ELF-1 (cell line): ENCODE data around the gene ICAM2.
A peak's percentile ranks its signal among the peaks of the same experiment; 100 is the strongest.
"Not testable (repeated sequence)": the region's sequence is repeated elsewhere in the genome, so short reads cannot be mapped to it uniquely, and the experiment has no call there.

Experiments
- DNase-seq: peaks from one replicate; pipeline ENCODE4 v3.0.0-alpha.2; 2016; ENCODE audit warnings: low read depth, low spot score

Gene ICAM2

DNA sequence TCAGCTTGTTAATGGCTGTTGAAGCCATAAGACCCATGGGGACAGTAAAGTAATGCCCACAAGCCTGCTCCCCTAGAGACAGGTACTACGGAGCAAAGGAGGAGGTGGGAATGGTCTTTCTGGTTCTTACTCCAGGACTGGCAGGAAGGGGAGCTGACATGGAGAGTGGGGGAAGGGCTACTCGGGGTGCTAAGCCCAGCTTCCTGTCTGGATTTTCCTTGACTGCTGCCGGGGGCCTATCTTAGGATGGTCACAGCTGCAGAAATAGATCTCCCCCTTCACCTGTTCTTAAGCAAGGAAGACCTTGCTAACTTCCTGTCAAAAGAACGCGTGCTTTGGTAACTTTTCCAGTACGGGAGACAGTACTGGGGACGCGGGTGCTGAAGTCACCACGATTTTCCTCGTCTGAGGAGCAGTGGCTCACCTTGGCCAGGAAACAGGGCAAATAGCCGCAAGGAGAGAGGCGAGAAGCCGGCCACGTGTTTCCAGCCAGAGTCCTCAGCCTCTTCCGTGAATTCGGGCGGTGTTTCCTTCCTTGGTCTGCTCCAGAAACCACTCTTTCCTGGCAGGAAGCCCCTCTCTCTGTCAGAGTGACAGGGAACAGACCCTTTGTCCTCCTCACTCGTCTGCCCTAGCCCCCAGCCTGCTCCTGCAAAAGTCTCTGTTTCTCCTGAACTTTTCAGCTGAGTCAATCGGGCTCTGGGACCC is 22.9 kb downstream of the ICAM2 start:
- peak; percentile 43 for DNase-seq

DNA sequence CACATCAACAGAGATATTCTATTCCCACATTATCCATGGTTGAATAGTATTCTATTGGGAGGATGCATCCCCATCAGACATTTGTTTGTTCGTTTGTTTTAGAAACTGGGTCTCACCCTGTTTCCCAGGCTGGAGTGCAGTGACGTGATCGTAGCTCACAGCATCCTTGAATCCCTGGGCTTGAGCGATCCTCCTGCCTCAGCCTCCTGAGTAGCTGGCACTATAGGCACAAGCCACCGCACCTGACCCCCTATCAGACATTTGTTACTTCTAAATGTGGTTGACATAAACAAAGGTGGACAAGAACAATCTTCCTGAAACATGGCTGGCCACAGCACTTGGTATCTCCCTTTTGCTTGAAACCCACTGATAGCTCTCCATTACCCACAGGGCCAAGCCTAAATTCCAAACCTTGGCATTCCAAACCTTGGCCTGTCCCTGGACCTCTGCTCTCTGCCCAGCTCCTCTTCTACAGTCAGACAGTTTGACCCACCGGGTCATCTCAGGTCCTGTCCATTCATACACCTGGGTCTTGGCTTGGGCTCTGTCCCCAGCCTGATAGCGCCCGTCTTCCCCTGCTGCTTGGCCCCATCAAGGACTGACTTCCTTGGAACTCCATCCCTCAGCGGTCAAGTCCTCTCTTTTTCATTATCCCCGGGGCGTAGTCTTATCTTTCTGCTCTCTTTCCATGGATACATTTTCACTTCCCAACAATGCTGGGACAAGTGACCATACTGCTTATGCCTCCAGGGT is 23.8 kb downstream of the ICAM2 start:
- no peak for DNase-seq

DNA sequence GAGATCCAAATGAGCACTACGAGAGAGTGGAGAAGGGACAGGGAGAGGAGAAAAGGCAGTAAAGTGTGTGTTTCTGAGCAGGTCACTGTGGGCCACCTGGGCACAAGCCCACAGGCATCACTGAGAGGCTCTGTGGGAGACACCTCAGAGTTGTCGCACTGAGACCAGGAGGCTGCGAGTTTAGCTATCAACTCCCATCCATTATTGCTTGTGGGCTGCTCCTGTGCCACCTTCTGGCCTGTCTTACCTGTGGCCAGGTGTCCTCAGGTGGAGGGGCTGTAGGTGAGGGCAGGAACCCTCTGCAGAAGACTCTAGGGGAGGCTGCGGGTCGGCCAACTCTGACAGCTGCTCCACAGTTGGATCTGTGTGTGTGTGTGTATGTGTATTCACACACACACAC is 24.8 kb downstream of the ICAM2 start:
- DNase-seq, result no peak

DNA sequence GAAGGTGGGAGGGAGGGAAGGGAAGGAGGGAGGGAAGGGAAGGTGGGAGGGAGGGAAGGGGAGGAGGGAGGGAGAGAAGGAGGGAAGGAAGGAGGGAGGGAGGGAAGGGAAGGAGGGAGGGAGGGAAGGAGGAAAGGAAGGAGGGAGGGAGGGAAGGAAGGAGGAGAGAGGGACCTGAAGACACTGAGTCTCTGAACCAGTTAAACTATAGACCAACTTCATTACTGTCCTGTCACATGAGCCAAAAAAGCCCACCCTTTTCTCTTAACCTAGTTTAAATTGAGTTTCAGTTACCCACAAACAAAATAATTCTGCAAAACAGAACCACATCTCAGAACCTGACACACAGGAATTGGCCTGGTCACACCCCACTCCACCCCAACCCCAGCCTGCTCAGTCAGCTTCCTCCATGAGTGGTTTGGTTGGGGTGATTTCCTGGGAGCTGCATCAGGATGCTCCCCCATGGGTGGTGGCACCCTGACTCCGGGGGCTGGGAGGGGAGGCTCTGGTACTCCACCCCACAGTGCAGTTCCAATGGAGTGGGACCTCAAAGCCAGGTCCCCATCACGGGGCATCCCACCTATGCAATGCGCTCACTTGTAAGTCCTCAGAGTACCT is 27.0 kb downstream of the ICAM2 start:
- DNase-seq, result no peak

DNA sequence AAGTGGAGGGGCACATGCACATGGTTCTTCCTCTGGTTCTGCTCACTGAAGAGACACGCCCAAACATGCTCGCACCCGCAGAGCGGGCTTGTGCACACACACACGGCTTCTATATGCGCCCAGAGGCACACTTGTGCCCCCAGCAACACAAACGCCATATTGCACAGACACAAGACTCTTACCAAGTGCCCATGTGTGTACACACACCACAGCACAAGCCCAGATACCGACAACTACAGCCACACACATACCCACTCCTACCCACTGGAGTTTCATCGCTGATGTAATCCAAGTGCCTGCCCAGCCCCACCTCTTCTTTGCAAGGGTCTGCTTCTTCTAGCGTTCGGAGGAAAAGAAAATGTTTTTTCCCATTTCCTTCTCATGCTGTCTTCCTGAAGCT is 28.8 kb downstream of the ICAM2 start:
- no peak for DNase-seq

DNA sequence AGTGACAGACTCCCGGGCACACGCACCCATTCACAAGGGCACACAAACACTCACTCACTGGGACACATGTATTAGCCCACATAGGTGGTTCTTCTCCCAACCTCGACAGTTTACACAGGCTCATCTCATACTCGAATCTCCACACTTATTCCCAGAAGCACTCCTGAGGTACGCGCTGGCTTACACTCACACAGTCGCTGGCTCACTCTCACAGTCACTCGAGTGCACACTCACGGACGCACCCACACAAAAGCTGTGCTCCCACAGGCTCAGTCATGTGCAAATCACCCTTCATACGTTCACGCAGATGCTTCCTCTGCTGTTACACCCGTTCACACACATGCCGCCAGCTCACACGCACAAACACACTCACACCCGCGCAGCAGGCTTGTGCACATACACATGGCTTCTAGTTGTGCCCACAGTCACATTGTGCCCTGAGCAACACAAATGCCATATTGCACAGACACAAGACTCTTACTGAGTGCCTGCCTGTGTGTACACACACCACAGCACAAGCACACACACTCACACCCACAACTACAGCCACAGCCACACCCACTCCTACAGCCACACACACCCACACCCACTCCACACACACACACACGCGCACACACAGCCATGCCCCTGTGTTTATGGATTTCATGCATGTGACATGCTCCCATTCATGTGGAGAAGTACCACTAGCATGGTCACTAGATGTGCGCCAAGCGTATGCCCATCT is 30.6 kb downstream of the ICAM2 start:
- DNase-seq, result no peak

DNA sequence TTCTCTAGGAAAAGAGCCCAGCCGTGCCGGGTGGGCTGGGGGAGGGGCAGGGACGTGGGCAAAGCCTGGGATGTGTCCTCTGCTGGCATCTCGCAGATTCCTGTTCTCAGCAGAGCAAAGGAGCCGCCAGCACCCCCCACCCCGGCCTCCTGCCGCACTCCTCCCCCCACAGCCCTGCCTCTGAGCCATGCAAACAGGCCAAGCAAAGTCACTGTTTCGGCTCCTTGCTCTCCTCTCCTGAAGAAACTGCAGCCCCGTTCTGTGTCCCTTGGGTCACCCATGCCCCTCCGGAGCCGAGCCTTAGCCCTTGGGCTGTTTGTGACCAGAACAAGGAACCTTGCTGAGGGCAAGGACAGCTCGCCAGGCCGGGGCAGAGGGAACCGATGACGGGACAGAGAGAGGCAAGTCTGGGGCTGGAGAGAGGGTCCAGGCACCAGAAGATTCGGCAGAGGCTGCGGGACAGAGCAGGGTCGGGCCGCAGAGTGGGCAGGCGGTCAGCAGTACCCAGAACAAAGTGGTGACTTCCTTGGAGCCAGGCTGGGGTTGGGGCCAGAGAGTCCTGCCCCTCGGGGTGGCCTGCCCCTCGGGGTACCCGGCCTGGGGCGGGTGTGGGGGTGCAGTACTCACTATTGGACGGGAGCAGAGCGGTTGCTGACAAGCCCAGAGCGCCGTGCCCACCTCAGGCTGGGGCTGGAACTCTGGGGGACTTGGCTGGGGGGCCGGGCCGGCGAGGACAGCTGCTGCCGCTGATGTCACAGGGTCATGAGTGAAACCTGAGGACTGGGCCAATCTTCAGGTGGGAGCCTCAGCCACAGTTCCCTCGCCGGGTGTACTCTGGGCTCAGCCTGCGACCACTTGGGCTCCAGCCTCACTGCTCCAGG is 31.5 kb downstream of the ICAM2 start:
- DNase-seq, result peak; percentile 45

DNA sequence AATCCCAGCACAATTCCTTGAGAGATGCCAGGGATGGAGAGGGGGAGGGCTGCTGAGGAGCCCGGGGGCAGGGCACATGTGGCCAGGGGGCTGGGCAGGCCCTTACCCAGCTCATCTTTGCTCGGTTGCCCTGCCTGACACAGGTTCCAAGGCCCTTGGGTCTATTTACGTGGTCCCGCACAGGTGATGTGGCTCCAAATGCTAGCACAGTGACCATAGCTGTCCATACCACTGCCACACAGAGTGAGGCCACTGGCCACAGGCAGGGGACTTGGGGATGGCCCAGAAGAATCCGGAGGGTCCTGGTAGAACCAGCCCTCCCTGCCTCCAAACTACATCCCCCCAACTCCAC is 32.3 kb downstream of the ICAM2 start:
- no peak for DNase-seq

DNA sequence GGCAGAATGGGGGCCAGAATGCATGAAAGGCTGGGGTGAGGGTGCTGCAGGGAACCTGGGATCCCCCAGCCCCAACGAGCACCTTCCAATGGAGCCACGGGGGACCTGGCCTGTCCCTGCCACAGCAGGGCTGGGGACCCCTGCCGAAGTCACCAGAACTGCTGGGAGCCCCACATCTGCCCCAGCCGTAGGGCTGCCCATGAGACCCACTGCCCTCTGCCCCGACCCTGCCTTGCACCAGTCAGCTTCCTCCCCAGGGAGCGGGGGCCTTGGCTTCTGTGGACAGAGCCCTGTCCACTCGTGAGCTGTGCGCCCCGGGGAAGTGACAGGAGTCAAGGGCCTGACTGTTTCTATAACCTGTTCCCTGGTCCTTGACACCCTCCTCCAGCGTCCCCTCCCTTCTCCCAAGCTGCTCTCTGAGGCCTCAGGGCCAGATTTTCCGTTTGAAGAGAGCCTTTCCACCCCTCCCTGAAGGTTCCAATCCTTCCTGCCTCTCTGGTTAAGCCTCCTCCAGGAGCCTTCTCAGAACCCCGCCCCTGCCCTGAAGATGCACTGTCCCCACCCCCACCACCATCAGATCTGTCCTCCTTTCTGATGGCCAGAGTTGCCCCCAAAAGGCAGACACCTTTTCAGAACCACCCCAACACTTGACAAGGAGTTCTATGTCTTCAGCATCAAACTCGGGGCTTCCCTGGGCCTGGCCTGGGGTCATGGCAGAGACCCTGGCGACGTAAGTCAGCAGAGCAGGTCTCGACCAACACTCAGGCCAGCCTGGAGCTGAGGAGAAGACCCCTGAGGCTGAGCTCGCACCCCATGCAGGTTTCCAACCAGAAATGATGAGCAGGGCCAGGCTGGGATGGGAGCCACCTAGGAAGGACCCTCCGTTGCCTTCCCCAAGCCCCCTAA is 33.0 kb downstream of the ICAM2 start:
- DNase-seq, result peak; percentile 30

DNA sequence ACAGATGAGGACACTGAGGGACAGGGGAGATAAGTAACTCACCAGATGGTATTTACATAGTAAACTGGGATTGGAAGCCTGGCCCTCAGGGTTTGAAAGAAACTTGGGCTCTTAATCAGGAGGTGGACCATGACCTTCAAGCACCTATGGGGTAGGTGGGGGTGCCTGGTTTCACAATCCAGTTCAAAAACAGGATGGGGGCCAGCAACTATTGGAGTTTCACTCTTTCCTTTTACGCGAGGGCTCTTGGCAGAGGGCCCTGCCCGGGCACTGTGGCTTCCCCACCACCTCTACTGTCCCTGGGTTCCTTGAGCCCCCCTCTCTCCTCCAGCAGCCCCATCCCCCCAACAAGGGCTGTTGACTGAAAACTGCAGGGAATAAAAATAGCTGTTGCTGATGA is 33.6 kb downstream of the ICAM2 start:
- no peak for DNase-seq

DNA sequence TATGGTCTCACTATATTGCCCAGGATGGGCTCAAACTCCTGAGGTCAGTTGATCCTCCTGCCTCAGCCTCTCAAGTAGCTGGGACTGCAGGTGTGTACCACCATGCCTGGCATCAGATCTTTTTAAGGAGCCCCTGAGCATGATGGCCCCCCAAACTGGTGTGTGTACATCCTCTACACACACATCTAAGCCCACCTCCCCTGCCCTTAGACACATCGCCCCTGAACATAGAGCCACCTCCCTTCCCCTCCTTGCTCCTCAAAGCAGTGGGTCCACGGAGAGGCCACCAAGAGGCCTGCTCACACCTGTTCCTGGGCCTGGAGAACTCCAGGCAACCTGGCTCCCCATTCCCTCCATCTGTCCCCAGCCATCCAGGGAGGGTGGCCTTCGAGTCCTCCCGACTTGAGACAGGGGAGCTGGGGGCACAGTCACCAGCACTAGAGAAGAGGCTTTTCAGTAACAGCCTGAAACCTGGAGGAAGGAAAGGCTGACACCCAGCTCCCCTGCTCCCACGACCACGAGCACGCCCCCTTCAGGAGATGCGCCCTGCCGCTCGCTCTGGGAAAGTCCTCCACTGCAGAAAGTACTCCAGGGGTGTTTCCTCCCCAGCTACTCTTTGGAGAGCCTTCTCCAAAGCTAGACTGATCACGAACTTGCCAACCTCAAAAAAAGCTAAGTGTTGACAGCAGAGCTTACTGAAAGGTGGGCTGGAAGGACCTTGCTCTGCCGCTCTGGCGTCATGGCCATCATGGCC is 34.9 kb downstream of the ICAM2 start:
- peak; percentile 16 for DNase-seq

DNA sequence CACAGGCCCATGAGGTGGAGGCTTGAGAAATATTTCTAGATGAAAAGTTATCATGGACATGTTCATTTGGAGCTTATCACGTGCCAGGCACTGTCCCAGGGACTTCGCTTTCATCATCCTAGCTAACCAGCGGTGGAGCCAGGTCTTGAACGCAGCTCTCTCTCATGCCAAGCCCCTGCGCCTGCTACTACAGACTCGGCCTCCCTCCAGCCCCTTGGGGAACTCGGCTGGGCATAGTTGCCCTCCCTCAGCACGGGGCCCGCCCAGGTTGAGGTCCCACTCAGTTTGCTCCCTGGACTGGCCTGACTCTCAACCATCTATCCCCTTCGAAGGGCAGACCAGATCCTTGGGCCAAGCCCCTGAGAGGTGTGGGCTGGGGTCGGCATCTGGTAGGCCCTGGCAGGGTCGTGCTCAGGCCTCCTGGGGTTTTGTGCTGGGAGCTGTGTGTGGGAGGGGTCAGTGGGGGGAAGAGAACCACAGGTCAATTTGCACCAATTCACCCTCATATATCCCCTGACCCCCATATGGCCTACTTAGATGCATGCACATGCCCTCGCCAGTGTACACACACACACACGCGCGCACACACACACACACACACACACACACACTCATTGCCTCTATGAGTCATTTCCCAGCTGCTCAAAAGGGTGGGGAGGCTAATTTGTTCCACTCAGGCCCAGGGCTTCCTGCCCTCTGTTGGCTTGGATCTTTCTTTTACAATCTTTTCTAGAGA is 35.6 kb downstream of the ICAM2 start:
- peak; percentile 23 for DNase-seq

DNA sequence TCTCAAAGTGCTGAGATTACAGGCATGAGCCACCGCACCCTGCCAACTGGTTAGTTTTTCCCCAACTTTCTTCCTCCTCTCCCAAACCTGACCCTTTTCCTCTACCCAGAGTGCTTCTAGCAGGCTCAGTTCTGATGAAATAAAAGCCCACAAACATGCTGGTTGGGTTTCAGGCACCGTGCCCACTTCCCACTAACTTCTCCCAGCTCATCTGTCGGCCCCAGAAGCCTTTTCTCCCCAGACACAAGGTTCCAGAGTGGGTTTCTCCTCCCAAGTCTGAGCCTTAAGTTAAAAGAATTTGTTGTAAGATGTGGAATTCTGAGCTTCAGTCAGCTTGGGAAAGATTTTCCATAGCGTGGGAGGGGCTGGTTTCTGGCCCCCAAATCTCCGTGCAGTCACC is 36.2 kb downstream of the ICAM2 start:
- no peak for DNase-seq

DNA sequence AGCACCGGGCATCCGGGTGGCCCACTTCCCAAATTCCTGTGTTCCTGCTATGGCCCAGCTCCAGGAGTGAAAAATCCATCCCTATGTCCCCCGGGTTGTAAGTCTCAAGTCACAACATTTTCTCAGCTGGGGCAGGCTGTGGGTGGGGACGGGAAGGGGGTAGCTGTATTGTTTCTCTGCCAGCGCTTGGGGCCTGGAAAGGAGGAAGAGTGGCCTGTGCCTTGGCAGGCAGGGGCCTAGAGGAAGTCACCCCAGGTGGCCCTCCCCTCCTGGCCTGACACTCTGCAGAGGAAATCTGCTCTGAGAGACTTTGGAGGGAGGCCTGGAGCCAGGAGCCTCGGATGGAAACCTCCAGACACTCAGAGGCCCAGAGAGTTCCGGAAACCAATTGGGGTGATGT is 37.1 kb downstream of the ICAM2 start:
- DNase-seq, result no peak

DNA sequence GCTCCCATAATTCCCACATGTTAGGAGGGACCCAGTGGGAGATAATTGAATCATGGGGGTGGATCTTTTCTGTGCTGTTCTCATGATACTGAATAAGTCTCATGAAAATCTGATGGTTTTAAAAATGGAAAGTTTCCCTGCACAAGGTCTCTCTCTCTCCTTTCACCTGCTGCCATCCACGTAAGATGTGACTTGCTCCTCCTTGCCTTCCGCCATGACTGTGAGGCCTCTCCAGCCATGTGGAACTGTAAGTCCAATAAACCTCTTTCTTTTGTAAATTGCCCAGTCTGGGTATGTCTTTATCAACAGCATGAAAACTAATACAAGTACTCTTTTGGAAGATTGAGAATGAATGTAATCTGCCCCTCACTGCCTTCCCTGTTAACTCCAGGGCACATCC is 37.8 kb downstream of the ICAM2 start:
- DNase-seq, result not testable (repeated sequence)

DNA sequence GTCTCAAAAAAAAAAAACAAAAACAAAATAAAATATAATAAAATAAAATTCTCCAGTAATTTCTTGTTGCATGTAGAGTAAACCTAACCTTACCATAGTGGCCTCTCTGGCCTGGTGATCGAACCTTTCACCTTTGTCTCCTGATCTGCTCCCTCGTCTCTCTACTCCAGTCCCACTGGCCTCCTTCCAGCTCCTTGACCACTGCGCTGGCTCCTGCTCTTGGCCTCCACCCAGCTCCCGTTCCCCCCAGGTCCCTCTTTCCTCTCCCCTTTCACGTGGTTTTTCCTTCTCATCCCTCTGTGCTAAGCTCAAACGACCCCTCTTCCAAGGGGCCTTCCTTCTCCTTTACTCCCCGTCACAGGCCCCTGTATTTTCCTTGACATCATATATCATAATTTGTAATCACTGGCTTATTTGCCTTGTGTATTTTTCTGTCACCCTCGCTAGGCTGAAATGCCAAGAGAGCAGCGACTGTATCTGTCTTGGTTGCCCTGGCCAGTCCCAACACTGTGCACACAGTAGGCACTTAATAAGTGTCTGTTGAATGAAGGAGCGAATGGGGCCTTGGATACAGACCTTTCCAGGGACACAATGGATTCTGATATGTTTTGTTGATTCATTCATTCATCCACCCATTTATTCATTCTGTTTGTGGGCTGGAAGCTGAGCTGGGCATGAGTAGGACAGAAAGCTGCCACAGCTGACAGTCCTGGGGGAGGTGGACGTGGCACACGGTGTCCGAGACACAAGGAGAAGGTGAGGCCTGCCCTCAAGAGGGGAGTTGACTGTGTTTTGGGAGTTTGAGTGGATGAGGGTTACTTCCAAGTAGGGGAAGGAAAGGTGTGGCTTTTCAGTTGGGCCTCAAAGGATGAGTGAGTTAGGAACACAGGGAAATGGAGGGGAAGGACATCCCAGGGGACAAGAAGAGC is 41.9 kb downstream of the ICAM2 start:
- no peak for DNase-seq

DNA sequence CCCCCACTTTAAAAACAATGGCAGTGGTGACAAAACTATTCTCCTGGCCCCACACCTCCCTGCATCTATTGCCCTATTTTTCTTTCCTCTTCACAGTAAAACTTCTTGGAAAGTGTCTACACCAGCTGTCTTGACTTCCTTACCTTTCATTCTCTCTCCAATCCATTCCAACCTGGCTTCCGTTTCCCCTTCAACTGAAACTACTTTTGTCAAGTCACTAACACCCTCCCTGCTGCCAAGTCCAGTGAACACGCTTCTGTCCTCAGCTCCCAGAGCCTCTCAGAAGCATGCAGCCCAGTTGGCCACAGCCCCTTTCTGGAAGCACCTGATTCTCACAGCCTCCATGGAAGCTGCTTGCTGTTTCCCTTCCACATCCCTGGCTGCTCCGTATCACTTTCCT is 43.7 kb downstream of the ICAM2 start:
- DNase-seq, result no peak
